ENCODE data around the gene KCNQ1.

Gene KCNQ1

GRCh38 chr11:2808850-2809846, 364.3 kb downstream of the KCNQ1 start:
- DNase-seq (ENCODE audit: low spot score) = no peak

- no peak for DNase-seq (ENCODE audit: low spot score)
Observed at GRCh38 chr11:2809854-2810253, 365.0 kb downstream of the KCNQ1 start.

DNA sequence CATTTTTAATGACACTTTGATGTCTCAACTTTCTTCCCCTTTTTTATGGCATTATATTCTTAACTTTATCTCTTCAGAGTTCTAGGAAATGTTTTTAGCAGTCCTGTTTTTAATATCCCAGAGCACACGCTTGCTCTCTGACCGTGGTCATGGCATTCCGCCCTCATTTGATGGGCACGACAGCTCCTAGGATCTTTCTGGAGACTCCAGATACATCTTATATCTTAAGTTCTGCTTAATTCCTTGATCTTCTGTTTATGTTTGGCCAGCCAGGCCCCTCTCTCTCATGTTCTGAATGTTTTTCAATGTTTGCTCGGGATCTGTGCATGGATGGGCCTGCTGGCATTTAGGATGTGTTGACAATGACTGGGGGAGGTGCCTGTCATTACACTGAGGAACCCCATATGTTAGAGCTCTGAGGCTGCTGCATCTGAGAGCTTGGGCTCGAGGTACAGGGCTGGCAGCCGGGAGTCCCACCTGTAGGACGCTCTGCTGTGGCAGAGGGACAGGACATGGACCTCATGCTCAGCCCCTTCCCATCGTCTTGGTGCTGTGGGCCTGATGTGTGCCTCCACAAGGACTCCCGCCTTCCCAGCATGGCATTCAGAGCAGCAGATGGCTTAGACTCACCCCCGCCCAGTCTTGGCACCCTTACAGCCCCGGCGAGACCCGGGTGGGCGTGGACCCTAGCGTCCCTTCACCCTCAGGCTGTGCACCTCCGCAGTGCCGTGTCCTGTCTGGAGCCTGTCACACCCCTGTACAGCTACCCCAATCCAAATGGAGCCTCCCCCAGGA, 365.8 kb downstream of the KCNQ1 start:
- DNase-seq (ENCODE audit: low spot score) = no peak

DNA sequence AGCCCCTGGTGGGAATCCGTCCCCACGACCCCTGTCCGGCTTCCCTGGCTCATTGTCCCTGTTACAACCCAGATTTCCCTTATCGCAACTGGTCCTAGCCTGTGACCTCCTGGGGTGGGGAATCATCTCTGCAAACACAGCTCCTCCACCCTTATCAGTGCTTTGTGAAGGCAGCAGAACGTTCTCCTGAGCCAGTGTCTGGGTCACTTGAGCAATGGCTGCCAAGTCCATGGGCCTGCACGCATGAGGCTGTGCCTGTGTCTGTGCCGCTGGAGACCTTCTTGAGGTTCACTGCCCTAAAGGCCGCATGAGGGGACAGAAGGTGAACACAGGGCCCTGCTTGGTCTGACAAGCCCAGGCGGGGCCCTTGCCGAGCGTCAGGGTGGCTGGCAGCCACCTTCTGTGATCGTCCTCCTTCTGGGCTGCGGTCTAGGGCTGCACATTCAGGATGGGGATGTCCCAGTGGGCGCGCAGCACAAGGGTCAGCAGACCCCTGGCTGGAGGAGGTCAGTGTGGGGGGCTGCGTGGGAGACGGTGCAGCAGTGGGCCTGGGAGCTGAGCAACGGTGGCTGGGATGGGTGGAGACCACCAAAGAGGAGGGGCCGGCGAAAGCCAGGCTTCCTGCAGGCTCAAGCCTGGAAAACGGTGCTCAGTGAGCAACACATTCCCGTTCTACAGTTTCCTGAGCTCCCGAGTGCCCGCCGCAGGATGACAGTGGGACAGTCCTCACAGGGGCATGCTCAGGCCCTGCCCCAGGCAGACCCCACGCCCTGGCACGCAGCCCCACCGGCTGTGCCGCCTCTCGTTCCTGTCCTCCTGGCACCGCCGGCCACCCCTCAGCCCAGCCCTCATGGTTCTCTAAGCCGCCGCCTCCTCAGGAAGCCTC, 366.6 kb downstream of the KCNQ1 start:
- DNase-seq (ENCODE audit: low spot score) = no peak

GRCh38 chr11:2812371-2812991, 367.7 kb downstream of the KCNQ1 start:
- no peak for DNase-seq (ENCODE audit: low spot score)

DNA sequence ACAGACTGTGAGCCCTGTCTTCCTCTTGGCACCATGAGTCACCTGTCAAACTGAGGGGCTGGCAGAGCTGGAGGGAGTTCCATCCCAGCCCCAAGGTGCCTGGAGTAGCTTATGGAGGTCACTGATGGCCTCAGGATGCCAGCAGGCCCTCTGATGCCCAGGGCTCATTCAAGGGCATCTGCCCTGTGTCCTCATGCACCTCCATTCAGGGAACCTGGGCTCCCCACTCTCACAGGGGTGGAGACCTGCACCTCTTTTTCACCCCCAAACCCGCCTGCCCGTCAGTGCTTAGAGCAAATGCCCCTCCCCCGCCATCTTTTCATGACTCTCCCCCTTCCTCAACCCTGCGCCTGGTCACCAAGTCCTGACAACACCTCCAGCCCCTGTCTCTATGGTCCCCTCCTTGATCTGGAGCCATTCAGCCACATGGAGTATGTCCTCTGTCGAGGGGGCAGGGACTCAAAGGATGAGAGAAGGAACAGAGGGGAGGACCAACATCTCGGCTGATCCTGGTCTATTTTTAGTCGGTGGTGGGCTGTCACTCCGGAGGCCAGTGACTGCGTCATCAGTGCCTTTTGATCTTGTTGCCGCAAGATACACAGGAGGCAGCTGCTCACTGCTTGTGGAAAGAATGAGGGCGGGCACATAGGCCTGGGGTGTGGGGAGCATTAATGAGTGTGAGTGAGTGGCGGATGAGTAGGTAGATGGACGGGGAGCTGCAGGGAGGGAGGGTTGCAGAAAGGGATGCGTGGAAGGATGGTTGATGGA, 368.5 kb downstream of the KCNQ1 start:
- no peak for DNase-seq (ENCODE audit: low spot score)

DNA sequence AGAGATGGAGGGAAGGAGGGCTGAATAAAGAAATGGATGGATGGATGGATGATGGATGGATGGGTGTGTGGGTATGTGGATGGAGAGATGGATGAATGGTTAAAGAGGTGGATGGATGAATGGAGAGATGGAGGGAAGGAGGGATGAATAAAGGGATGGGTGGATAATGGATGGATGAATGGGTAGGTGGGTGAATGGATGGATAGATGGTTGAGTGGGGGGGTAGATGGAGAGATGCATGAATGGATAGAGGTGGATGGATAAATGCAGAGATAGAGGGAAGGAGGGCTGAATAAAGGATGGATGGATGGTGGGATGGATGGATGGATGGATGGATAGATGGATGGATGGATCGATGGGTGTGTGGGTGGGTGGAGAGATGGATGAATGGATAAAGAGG, 369.2 kb downstream of the KCNQ1 start:
- no peak for DNase-seq (ENCODE audit: low spot score)

DNA sequence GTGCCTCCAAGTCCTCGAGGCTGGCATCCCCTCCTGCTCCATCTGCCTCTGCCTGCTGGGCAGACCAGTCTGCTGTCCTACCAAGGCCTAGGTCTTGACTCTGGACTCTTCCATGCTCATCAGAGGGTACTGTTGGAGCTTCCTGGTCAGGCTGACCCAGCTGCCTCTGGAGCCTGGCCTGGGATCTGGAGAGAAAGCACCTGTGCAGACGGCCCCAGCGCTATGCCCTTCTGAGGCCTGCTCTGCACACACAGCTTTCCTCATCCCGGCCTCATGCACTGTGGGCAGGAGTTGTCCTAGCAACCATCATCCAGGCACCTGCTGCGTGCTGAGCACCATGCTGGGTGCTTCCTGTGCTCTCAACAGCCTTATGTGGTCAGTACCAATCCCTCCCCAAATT, 369.9 kb downstream of the KCNQ1 start:
- DNase-seq (ENCODE audit: low spot score) = no peak

DNA sequence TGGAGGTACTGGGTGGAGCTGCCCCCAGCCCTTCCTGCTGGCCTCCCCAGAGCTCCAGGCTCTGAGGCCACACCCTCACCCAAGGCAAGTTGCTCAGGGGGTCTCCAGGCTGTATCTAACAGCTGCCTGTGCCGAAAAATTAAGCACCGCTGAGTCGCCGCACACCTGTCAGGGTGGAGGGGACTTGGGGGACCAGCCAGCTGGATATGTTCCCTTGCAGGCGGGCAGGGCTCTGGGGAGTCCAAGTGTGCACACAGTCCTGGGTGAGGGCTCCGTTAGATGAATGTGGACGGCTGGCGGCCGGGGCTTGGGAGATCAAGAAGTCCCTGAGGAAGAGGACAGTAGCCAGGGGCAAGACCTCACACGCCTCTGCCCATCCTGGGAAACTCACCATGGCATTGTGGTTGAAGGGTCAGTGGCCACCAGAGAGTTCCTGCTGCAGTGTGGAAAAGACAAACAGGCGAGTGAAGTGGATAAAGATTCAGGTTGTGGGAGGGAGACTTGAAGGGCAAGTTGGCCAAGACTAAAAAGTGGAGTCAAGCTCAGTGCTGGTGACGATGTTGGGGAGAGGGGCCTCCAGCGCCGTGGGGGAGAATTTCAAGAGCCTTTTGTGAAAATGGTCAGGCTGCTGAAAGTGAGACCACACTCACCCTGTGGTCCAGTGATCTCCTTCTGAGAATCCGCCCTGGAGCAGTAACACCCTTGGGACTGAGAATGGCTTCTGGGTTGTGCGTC, 371.1 kb downstream of the KCNQ1 start:
- no peak for DNase-seq (ENCODE audit: low spot score)

GRCh38 chr11:2816523-2816922, 371.7 kb downstream of the KCNQ1 start:
- DNase-seq (ENCODE audit: low spot score) = no peak

GRCh38 chr11:2816941-2817421, 372.2 kb downstream of the KCNQ1 start:
- no peak for DNase-seq (ENCODE audit: low spot score)

DNA sequence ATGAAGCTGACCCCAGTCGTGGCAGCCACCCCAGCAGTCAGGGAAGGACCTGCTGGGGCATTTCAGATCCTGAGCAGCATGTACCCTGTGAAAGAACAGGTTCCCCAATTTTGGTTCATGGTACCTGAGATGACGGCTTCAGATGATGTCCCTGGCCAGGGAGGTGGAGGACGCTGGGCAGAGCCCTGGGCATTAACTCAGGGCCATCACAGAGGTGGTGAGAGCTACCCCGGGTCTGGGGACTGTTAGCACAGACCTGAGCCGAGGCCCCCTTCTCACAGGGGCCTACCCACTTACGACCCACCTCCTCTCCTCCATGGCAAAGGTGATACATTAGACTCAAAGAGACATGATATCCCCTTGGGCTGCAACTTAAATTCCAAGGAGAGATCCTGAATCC, 372.6 kb downstream of the KCNQ1 start:
- DNase-seq (ENCODE audit: low spot score) = no peak

- no peak for DNase-seq (ENCODE audit: low spot score)
Observed at GRCh38 chr11:2818021-2818420, 373.2 kb downstream of the KCNQ1 start.

- no peak for DNase-seq (ENCODE audit: low spot score)
Observed at GRCh38 chr11:2818503-2818902, 373.7 kb downstream of the KCNQ1 start.

GRCh38 chr11:2819316-2819715, 374.5 kb downstream of the KCNQ1 start:
- no peak for DNase-seq (ENCODE audit: low spot score)

DNA sequence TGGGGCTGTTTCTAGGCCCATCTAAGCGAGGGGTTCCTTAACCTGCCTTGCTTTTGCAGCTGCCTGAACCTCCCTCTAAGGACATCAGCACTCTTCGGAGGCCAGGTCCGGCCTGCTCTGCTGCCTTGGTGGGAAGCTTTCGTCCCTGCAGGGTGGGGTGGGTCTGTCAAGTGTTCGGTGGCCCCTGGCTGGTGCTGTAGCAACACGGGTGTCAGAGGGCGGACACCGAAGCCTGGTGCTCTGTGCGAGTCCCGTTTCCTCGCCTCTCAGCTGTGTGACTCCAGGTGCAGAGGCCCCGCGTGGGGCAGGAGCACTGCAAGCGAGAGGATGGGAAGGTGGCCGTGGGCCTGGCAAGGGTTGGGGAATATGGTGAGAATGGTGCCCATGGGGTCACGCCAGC, 376.2 kb downstream of the KCNQ1 start:
- DNase-seq (ENCODE audit: low spot score) = no peak

GRCh38 chr11:2821891-2822290, 377.1 kb downstream of the KCNQ1 start:
- DNase-seq (ENCODE audit: low spot score) = no peak

DNA sequence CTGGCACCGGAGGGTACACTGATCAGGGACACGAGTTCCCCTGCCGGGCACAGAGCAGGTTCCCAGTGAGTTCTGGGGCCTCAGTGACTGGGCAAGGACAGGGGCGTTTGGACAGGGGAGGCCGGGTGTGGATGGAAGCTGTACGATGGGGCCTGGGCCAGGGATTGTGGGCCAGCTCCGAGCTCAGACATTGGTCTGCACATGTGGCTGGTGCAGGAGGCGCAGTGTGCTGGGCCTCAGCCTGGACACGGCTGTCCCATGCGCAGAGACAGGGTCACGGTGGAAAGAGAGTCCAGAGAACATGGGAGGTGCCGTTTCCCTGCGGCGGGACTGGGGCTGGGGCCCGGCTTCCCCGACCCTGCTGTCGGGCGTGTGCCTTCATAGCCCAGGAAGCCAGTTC, 380.0 kb downstream of the KCNQ1 start:
- no peak for DNase-seq (ENCODE audit: low spot score)

- no peak for DNase-seq (ENCODE audit: low spot score)
Observed at GRCh38 chr11:2825261-2825888, 380.6 kb downstream of the KCNQ1 start.

All from pons (tissue), 1 donor.